HepG2 (cell line): Measurements from ENCODE around the gene DPEP3. TPM values are rescaled to one million over a fixed set of nuclear protein-coding genes. Genes with fewer than 3 reads are reported as not detected.

Experiments used
- ATF1 ChIP-seq: IDR thresholded peaks from 2 replicates; pipeline ENCODE4 v1.6.1; 2016; ENCODE audit warnings: mild to moderate bottlenecking, control low read depth
- BORCS8-MEF2B ChIP-seq: sonication (generic); formaldehyde crosslinking; IDR thresholded peaks from 2 replicates; pipeline ENCODE4 v1.8.0; 2022; ENCODE audit warnings: mild to moderate bottlenecking, missing genetic modification reagents
- BRCA1 ChIP-seq: sonication (generic); formaldehyde crosslinking; IDR thresholded peaks from 2 replicates; pipeline ENCODE4 v1.4.0; 2020; ENCODE audit warnings: missing genetic modification reagents
- CEBPB ChIP-seq: IDR thresholded peaks from 2 replicates; pipeline ENCODE4 v1.6.1; 2011; ENCODE audit warnings: low read depth, low read length, improper control_type of control experiment, borderline replicate concordance
- ERF ChIP-seq: IDR thresholded peaks from 2 replicates; pipeline ENCODE4 v1.6.1; 2018; ENCODE audit warnings: missing biosample characterization, missing genetic modification reagents
- GABPB1 ChIP-seq: IDR thresholded peaks from 2 replicates; pipeline ENCODE4 v1.6.1; 2016; ENCODE audit warnings: mild to moderate bottlenecking, missing genetic modification reagents, moderate library complexity, missing compliant biosample characterization
- JARID2 ChIP-seq: sonication (generic); formaldehyde crosslinking; IDR thresholded peaks from 2 replicates; pipeline ENCODE4 v1.8.1; 2023; ENCODE audit warnings: missing genetic modification reagents, inconsistent platforms; ENCODE audit not compliant: insufficient replicate concordance
- KDM3A ChIP-seq: IDR thresholded peaks from 2 replicates; pipeline ENCODE4 v1.6.1; 2018; ENCODE audit warnings: low read depth, missing compliant biosample characterization
- LBX2 ChIP-seq: sonication (generic); formaldehyde crosslinking; IDR thresholded peaks from 2 replicates; pipeline ENCODE4 v1.5.0; 2020; ENCODE audit warnings: missing genetic modification reagents, mild to moderate bottlenecking, borderline replicate concordance
- MED13 ChIP-seq: sonication (generic); formaldehyde crosslinking; IDR thresholded peaks from 2 replicates; pipeline ENCODE4 v1.5.0; 2020; ENCODE audit warnings: missing genetic modification reagents
- POLR2A ChIP-seq, 2 experiments: IDR thresholded peaks; 2 replicates each; pipeline ENCODE4 v1.6.1; 2011; ENCODE audit warnings: low read depth in 2 of 2, low read length in 2 of 2, mild to moderate bottlenecking in 1 of 2, moderate library complexity in 1 of 2; ENCODE audit not compliant: insufficient read depth in 1 of 2
- RFX3 ChIP-seq: IDR thresholded peaks from 2 replicates; pipeline ENCODE4 v1.6.1; 2016; ENCODE audit warnings: missing biosample characterization, missing genetic modification reagents
- RFXANK ChIP-seq: IDR thresholded peaks from 2 replicates; pipeline ENCODE4 v1.6.1; 2016
- SAP130 ChIP-seq: IDR thresholded peaks from 2 replicates; pipeline ENCODE4 v1.6.1; 2016; ENCODE audit warnings: low read depth
- SNAPC5 ChIP-seq: sonication (generic); formaldehyde crosslinking; IDR thresholded peaks from 2 replicates; pipeline ENCODE4 v1.8.1; 2023; ENCODE audit warnings: mild to moderate bottlenecking, missing genetic modification reagents, borderline replicate concordance
- TBL1XR1 ChIP-seq: fragments of 150-350 bp; IDR thresholded peaks from 2 replicates; pipeline ENCODE4 v1.6.1; 2014; ENCODE audit warnings: borderline replicate concordance, low read length; ENCODE audit not compliant: partially characterized antibody
- TBX2 ChIP-seq: sonication (generic); formaldehyde crosslinking; IDR thresholded peaks from 2 replicates; pipeline ENCODE4 v1.5.0; 2020; ENCODE audit warnings: missing genetic modification reagents, mild to moderate bottlenecking, borderline replicate concordance
- ZBTB7A ChIP-seq: sonication (generic); formaldehyde crosslinking; IDR thresholded peaks from 2 replicates; pipeline ENCODE4 v1.8.0; 2022; ENCODE audit warnings: mild to moderate bottlenecking, missing genetic modification reagents
- ZMYM4 ChIP-seq: sonication (generic); formaldehyde crosslinking; IDR thresholded peaks from 2 replicates; pipeline ENCODE4 v1.8.1; 2023; ENCODE audit warnings: mild to moderate bottlenecking, missing genetic modification reagents
- ZNF205 ChIP-seq: IDR thresholded peaks from 2 replicates; pipeline ENCODE4 v1.6.1; 2018; ENCODE audit warnings: missing biosample characterization, missing genetic modification reagents
- ZNF224 ChIP-seq: sonication (generic); formaldehyde crosslinking; IDR thresholded peaks from 2 replicates; pipeline ENCODE4 v1.5.0; 2020; ENCODE audit warnings: mild to moderate bottlenecking, missing genetic modification reagents
- ZNF263 ChIP-seq: sonication (generic); formaldehyde crosslinking; IDR thresholded peaks from 2 replicates; pipeline ENCODE4 v1.4.0; 2020; ENCODE audit warnings: missing genetic modification reagents
- ZNF274 ChIP-seq: sonication (generic); formaldehyde crosslinking; IDR thresholded peaks from 2 replicates; pipeline ENCODE4 v1.5.1; 2020; ENCODE audit warnings: mild to moderate bottlenecking, missing genetic modification reagents
- ZNF280B ChIP-seq: sonication (generic); formaldehyde crosslinking; IDR thresholded peaks from 2 replicates; pipeline ENCODE4 v1.5.0; 2020; ENCODE audit warnings: missing genetic modification reagents, mild to moderate bottlenecking, borderline replicate concordance
- ZNF350 ChIP-seq: sonication (generic); formaldehyde crosslinking; IDR thresholded peaks from 2 replicates; pipeline ENCODE4 v1.4.0; 2020; ENCODE audit warnings: mild to moderate bottlenecking, low read depth, missing genetic modification reagents, borderline replicate concordance
- ZNF501 ChIP-seq: sonication (generic); formaldehyde crosslinking; IDR thresholded peaks from 2 replicates; pipeline ENCODE4 v1.5.1; 2020; ENCODE audit warnings: mild to moderate bottlenecking, moderate library complexity, missing genetic modification reagents
- ZNF546 ChIP-seq: sonication (generic); formaldehyde crosslinking; conservative IDR thresholded peaks from 2 replicates; pipeline ENCODE4 v1.8.1; 2023; ENCODE audit warnings: mild to moderate bottlenecking, missing genetic modification reagents
- ZNF556 ChIP-seq: sonication (generic); formaldehyde crosslinking; IDR thresholded peaks from 2 replicates; pipeline ENCODE4 v1.4.0; 2020; ENCODE audit warnings: mild to moderate bottlenecking, missing genetic modification reagents, borderline replicate concordance
- ZNF652 ChIP-seq: IDR thresholded peaks from 2 replicates; pipeline ENCODE4 v1.6.1; 2016; ENCODE audit warnings: low read depth, borderline replicate concordance
- ZNF709 ChIP-seq: sonication (generic); formaldehyde crosslinking; IDR thresholded peaks from 2 replicates; pipeline ENCODE4 v1.5.0; 2020; ENCODE audit warnings: mild to moderate bottlenecking, missing genetic modification reagents
- polyA plus RNA-seq, 8 experiments: library from polyadenylated mRNA; depleted of rRNA in 3 of 8; stranded (reverse) in 7 of 8; unstranded in 1 of 8; fragments of >200 nt; fragmentation: Illumina TruSeq in 4 of 8; extraction: Trizol in 4 of 8; gene quantifications; 2 replicates each; pipeline versions ENCODE4 v1.2.1 to v1.2.3, GENCODE V29; 2011 to 2016; ENCODE audit warnings: low read depth in 4 of 8, missing spikeins in 1 of 8, mixed read lengths in 1 of 8; ENCODE audit not compliant: insufficient read depth in 1 of 8
- total RNA-seq, 5 experiments: library from RNA; depleted of rRNA; stranded (reverse); fragments of >200 nt; fragmentation: Illumina TruSeq; extraction: Trizol; gene quantifications; 2 replicates each; pipeline ENCODE4 v1.2.3, GENCODE V29; 2016; ENCODE audit warnings: low read depth in 1 of 5
- TF ChIP-seq, protein P1 (sequence below): sonication (generic); formaldehyde crosslinking; IDR thresholded peaks from 2 replicates; pipeline ENCODE4 v1.8.0; 2022; ENCODE audit warnings: mild to moderate bottlenecking, missing genetic modification reagents, moderate library complexity

DPEP3 gene
- total and polyA plus RNA-seq, 2 of the 13 experiments (the other 11 are each of a cell fraction or from before 2014, with no cell fraction given): not detected

DNA sequence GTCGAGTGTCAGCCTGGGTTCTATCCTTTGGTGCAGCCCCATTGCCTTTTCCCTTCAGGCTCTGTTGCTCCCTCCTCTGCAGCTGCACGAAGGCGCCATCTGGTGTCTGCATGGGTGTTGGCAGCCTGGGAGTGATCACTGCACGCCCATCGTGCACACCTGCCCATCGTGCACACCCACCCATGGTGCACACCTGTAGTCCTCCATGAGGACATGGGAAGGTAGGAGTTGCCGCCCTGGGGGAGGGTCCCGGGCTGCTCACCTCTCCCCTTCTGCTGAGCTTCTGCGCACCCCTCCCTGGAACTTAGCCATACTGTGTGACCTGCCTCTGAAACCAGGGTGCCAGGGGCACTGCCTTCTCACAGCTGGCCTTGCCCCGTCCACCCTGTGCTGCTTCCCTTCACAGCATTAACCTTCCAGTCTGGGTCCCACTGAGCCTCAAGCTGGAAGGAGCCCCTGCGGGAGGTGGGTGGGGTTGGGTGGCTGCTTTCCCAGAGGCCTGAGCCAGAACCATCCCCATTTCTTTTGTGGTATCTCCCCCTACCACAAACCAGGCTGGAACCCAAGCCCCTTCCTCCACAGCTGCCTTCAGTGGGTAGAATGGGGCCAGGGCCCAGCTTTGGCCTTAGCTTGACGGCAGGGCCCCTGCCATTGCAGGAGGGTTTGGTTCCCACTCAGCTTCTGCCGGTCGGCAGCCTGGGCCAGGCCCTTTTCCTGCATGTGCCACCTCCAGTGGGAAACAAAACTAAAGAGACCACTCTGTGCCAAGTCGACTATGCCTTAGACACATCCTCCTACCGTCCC is 51.5 kb downstream of the DPEP3 start (continued):
- no peak for TF ChIP-seq RFX3 (CRISPR knock-in tag)
- TF ChIP-seq ZNF205: 0 out of 2 replicates have a peak, but pooled peaks have one; percentile 48
- TF ChIP-seq TBX2 (CRISPR knock-in tag): peak; percentile 58; the same call in 1 of the 2 replicates
- TF ChIP-seq ZNF709 (CRISPR knock-in tag): no peak
- TF ChIP-seq ZNF350 (CRISPR knock-in tag): peak; percentile 52
- no peak for TF ChIP-seq MED13
- TF ChIP-seq ZNF263 (CRISPR knock-in tag): 0 out of 2 replicates have a peak, but pooled peaks have one; percentile 14
- 0 out of 4 replicates have a peak, but pooled peaks of 1 of the 2 experiments have one; percentile 8 for TF ChIP-seq POLR2A (IDR thresholded peaks at IDR 0.05; ENCODE audit: insufficient read depth in 1 of 2, low read depth in 2 of 2, low read length in 2 of 2)
- TF ChIP-seq ZNF501 (CRISPR knock-in tag): no peak
- no peak for TF ChIP-seq ZNF652 (CRISPR knock-in tag)
- no peak for TF ChIP-seq CEBPB
- TF ChIP-seq, protein P1, sequence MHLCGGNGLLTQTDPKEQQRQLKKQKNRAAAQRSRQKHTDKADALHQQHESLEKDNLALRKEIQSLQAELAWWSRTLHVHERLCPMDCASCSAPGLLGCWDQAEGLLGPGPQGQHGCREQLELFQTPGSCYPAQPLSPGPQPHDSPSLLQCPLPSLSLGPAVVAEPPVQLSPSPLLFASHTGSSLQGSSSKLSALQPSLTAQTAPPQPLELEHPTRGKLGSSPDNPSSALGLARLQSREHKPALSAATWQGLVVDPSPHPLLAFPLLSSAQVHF (CRISPR knock-in tag): 0 out of 2 replicates have a peak, but pooled peaks have one; percentile 44
- no peak for TF ChIP-seq ATF1 (CRISPR knock-in tag)
- TF ChIP-seq LBX2 (CRISPR knock-in tag): no peak
- TF ChIP-seq JARID2 (CRISPR knock-in tag): no peak
- TF ChIP-seq ZBTB7A: no peak
- no peak for TF ChIP-seq SNAPC5
- no peak for TF ChIP-seq RFXANK (CRISPR knock-in tag)
- 0 out of 2 replicates have a peak, but pooled peaks have one; percentile 47 for TF ChIP-seq ZNF280B (CRISPR knock-in tag)
- TF ChIP-seq BORCS8-MEF2B (CRISPR knock-in tag): 0 out of 2 replicates have a peak, but pooled peaks have one; percentile 34
- no peak for TF ChIP-seq ZNF224 (CRISPR knock-in tag)
- peak; percentile 57; the same call in 1 of the 2 replicates for TF ChIP-seq ERF (CRISPR knock-in tag)
- TF ChIP-seq ZNF274: peak; percentile 74; the same call in 1 of the 2 replicates
- TF ChIP-seq GABPB1 (CRISPR knock-in tag): peak; percentile 37; the same call in 1 of the 2 replicates
- peak; percentile 48 for TF ChIP-seq SAP130 (CRISPR knock-in tag)
- no peak for TF ChIP-seq ZMYM4 (CRISPR knock-in tag)
- no peak for TF ChIP-seq BRCA1 (CRISPR knock-in tag)
- TF ChIP-seq KDM3A: 0 out of 2 replicates have a peak, but pooled peaks have one; percentile 56
- TF ChIP-seq TBL1XR1: peak; percentile 31
- no peak for TF ChIP-seq ZNF546
- no peak for TF ChIP-seq ZNF556 (CRISPR knock-in tag)
